MM.1S (cell line): Measurements from ENCODE around the gene OLFML2B.

Experiments used
- DNase-seq: peaks from one replicate; pipeline ENCODE4 v3.0.0-alpha.2; 2015
- H2AFZ ChIP-seq: fragments of 300-600 bp; sonication (generic); 2 replicates; pipeline ENCODE4 v1.6.0; 2016; ENCODE audit warnings: antibody characterized with exemption, low read length
- H3F3A ChIP-seq: fragments of 300-600 bp; sonication (generic); 2 replicates; pipeline ENCODE4 v1.6.1; 2016; ENCODE audit warnings: mild to moderate bottlenecking, antibody characterized with exemption, low read length, moderate library complexity, mixed read lengths; ENCODE audit not compliant: insufficient read depth
- H3K27ac ChIP-seq: fragments of 300-600 bp; sonication (generic); 2 replicates; pipeline ENCODE4 v1.5.1; 2016; ENCODE audit warnings: mild to moderate bottlenecking, low read length
- H3K27me3 ChIP-seq: fragments of 300-600 bp; sonication (generic); replicated peaks from 2 replicates; pipeline ENCODE4 v1.6.0; 2016; ENCODE audit warnings: low read length; ENCODE audit not compliant: insufficient read depth
- H3K36me3 ChIP-seq: fragments of 300-600 bp; sonication (generic); replicated peaks from 2 replicates; pipeline ENCODE4 v1.6.1; 2016; ENCODE audit warnings: mild to moderate bottlenecking, low read length, mixed read lengths; ENCODE audit not compliant: insufficient read depth
- H3K4me1 ChIP-seq: fragments of 300-600 bp; sonication (generic); 2 replicates; pipeline ENCODE4 v1.6.1; 2016; ENCODE audit warnings: low read length, mixed read lengths
- H3K4me2 ChIP-seq: fragments of 300-600 bp; sonication (generic); 2 replicates; pipeline ENCODE4 v1.6.0; 2016; ENCODE audit warnings: low read depth, low read length
- H3K4me3 ChIP-seq: fragments of 300-600 bp; sonication (generic); 2 replicates; pipeline ENCODE4 v1.5.1; 2016; ENCODE audit warnings: low read length, mixed read lengths
- H3K79me2 ChIP-seq: fragments of 300-600 bp; sonication (generic); 2 replicates; pipeline ENCODE4 v1.6.1; 2016; ENCODE audit warnings: mixed run types, low read length, mixed read lengths
- H3K9ac ChIP-seq: fragments of 300-600 bp; sonication (generic); 2 replicates; pipeline ENCODE4 v1.6.1; 2016; ENCODE audit warnings: low read length, mixed read lengths
- H3K9me2 ChIP-seq: fragments of 300-600 bp; sonication (generic); replicated peaks from 2 replicates; pipeline ENCODE4 v1.6.1; 2016; ENCODE audit warnings: mild to moderate bottlenecking, low read length, mixed read lengths; ENCODE audit not compliant: insufficient read depth
- H3K9me3 ChIP-seq: fragments of 300-600 bp; sonication (generic); replicated peaks from 2 replicates; pipeline ENCODE4 v1.6.1; 2016; ENCODE audit warnings: mild to moderate bottlenecking, low read length, mixed read lengths; ENCODE audit not compliant: insufficient read depth
- H4K20me1 ChIP-seq: fragments of 300-600 bp; sonication (generic); 2 replicates; pipeline ENCODE4 v1.6.1; 2016; ENCODE audit warnings: mild to moderate bottlenecking, low read length, moderate library complexity, mixed read lengths; ENCODE audit not compliant: insufficient read depth
- CTCF ChIP-seq: fragments of 300-600 bp; sonication (generic); IDR thresholded peaks from 2 replicates; pipeline ENCODE4 v1.5.1; 2016; ENCODE audit warnings: antibody characterized with exemption, low read length, mixed read lengths
- EZH2 ChIP-seq: fragments of 300-600 bp; sonication (generic); optimal IDR thresholded peaks from 2 replicates; pipeline ENCODE3; 2017; ENCODE audit warnings: low read depth, mild to moderate bottlenecking, antibody characterized with exemption, low read length, mixed read lengths
- EZH2phosphoT487 ChIP-seq: fragments of 300-600 bp; sonication (generic); IDR thresholded peaks from 2 replicates; pipeline ENCODE4 v1.6.1; 2018; ENCODE audit warnings: antibody characterized with exemption, low read length

The OLFML2B gene

GRCh38 chr1:162036163-162036562 lies 12.5 kb upstream of the OLFML2B start:
- Histone ChIP-seq H3K9ac (no peak overlapping the region), H3K36me3 (no peaks in the 10 kb centered on the region), H3K27me3 (no peaks in the 10 kb centered on the region), H3K79me2 (no peaks in the 10 kb centered on the region), H2AFZ (no peak overlapping the region), H3K27ac (no peak overlapping the region), H3K9me3 (no peaks in the 10 kb centered on the region), H3K4me1 (peaks cover 40% of the 10 kb centered on the region), H4K20me1 (no peaks in the 10 kb centered on the region), H3K4me2 (no peak overlapping the region), H3K4me3 (no peak overlapping the region), H3K9me2 (no peaks in the 10 kb centered on the region), H3F3A (0 out of 2 replicates have a peak, but pooled peaks cover 7% of the 10 kb centered on the region)
- TF ChIP-seq EZH2 (no peak), EZH2phosphoT487 (no peak), CTCF (no peak)
- DNase-seq, result no peak

GRCh38 chr1:162035241-162035640 lies 11.6 kb upstream of the OLFML2B start:
- no peaks in the 10 kb centered on the region for H3K79me2 ChIP-seq
- no peak overlapping the region for H3K9ac ChIP-seq
- 0 out of 2 replicates have a peak, but pooled peaks cover 7% of the 10 kb centered on the region for H3F3A ChIP-seq
- peak overlapping the region; percentile 1; the same call in 1 of the 2 replicates for H2AFZ ChIP-seq
- no peak overlapping the region for H3K27ac ChIP-seq
- no peaks in the 10 kb centered on the region for H3K9me2 ChIP-seq
- peak; percentile 32 for DNase-seq
- TF ChIP-seq EZH2, result no peak
- no peak for TF ChIP-seq CTCF
- TF ChIP-seq EZH2phosphoT487, result no peak
- H3K4me3 ChIP-seq, result no peak overlapping the region
- H3K27me3 ChIP-seq, result no peaks in the 10 kb centered on the region
- no peaks in the 10 kb centered on the region for H3K9me3 ChIP-seq
- no peaks in the 10 kb centered on the region for H4K20me1 ChIP-seq
- H3K4me2 ChIP-seq, result peak overlapping the region; percentile 9; the same call in 1 of the 2 replicates
- no peaks in the 10 kb centered on the region for H3K36me3 ChIP-seq
- H3K4me1 ChIP-seq, result peaks cover 37% of the 10 kb centered on the region

GRCh38 chr1:162033428-162033827 lies 9.8 kb upstream of the OLFML2B start:
- no peak overlapping the region for H3K9ac ChIP-seq
- no peak for TF ChIP-seq EZH2
- TF ChIP-seq EZH2phosphoT487, result no peak
- no peak for TF ChIP-seq CTCF
- no peak for DNase-seq
- H3K4me1 ChIP-seq, result peaks cover 26% of the 10 kb centered on the region
- H3K36me3 ChIP-seq, result no peaks in the 10 kb centered on the region
- no peaks in the 10 kb centered on the region for H3K9me2 ChIP-seq
- no peak overlapping the region for H3K27ac ChIP-seq
- H3F3A ChIP-seq, result 0 out of 2 replicates have a peak, but pooled peaks cover 4% of the 10 kb centered on the region
- H4K20me1 ChIP-seq, result no peaks in the 10 kb centered on the region
- H3K4me2 ChIP-seq, result no peak overlapping the region
- H3K4me3 ChIP-seq, result no peak overlapping the region
- no peaks in the 10 kb centered on the region for H3K27me3 ChIP-seq
- no peaks in the 10 kb centered on the region for H3K9me3 ChIP-seq
- H3K79me2 ChIP-seq, result no peaks in the 10 kb centered on the region
- no peak overlapping the region for H2AFZ ChIP-seq
